Activated naive CD4-positive, alpha-beta T cell treated with anti-CD3 and anti-CD28 coated beads, Interleukin-2, amount 50 U/mL, for 72 hours (primary cell): Measurements from ENCODE around the gene ZBTB43. TPM values are rescaled to one million over a fixed set of nuclear protein-coding genes. Genes with fewer than 3 reads are reported as not detected.
"Not testable (repeated sequence)": the region's sequence is repeated elsewhere in the genome, so short reads cannot be mapped to it uniquely, and the experiment has no call there.

Experiments
- ATAC-seq, 2 donors: fragments of 150-1000 bp; cut with Tn5 transposase; 2 replicates each; pipeline ENCODE4 v1.10.0; 2021; ENCODE audit warnings: mild to moderate bottlenecking in 2 of 2, moderate library complexity in 2 of 2
- DNase-seq, 2 donors: peaks; one replicate each; pipeline ENCODE4 v3.0.0; 2021 to 2022; ENCODE audit warnings: low spot score in 2 of 2
- H3K27ac Mint-ChIP-seq, 2 donors: one replicate each; pipeline ENCODE4 v1.8.0; 2022; ENCODE audit warnings: mild to moderate bottlenecking in 2 of 2, mixed read lengths in 2 of 2
- H3K36me3 Mint-ChIP-seq, 2 donors: one replicate each; pipeline ENCODE4 v1.8.0; 2022; ENCODE audit warnings: mixed read lengths in 2 of 2
- H3K9me3 Mint-ChIP-seq, 2 donors: one replicate each; pipeline ENCODE4 v1.8.0; 2022; ENCODE audit warnings: mixed read lengths in 2 of 2
- total RNA-seq, 2 donors: library from RNA; stranded (reverse); gene quantifications; one replicate each; pipeline ENCODE4 v1.2.3, GENCODE V29; 2022

ZBTB43 gene, protein sequence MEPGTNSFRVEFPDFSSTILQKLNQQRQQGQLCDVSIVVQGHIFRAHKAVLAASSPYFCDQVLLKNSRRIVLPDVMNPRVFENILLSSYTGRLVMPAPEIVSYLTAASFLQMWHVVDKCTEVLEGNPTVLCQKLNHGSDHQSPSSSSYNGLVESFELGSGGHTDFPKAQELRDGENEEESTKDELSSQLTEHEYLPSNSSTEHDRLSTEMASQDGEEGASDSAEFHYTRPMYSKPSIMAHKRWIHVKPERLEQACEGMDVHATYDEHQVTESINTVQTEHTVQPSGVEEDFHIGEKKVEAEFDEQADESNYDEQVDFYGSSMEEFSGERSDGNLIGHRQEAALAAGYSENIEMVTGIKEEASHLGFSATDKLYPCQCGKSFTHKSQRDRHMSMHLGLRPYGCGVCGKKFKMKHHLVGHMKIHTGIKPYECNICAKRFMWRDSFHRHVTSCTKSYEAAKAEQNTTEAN
- 10 to 100 TPM; 19.5 to 51.4 TPM for total RNA-seq

DNA sequence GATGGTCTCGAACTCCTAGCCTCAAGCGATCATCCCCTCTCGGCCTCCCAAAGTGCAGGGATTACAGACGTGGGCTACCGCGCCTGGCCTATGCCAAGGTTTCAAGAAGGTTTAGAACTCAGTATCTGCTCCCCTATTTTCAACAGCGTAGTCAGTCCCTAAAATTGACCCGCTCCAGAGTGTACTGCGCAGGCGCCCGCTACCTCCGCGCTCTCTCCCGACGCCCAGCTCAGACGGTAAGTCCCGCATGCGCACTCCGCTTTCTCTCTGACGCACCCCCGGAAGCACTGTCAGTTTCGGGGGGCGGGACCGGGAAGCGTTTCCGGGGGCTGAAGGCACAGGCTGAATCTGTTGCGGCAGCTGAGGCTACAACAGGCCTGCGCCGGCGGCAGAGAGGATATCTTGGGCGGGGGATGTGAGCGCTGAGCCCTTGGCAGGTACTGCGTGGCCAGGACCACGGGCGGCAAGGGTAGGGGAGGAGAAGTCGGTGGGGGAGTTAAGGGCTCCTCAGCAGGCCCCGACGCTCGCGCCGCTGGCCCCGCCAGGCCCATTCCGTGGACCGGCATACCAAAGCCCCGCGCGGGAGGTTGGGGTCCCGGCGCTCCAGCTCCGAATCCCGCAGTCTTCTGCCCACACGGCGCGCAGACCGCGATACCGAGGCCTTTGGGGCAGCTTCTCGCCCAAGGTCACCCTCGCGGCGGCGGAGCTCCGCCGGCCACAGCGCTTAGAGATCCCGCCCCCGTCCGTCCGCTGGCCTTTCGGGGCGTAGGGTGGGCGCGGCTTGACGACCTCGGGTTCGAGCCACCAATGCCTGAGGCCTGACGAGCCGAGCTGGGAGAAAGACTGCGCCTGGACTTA, at the start of gene ZBTB43:
Gene ZBTB43 (plus strand): TSS at position 345 of the 858 bp plus-strand sequence. CDS start 27,470 bp downstream, outside the sequence.
- Mint-ChIP-seq H3K36me3 (peaks cover 10 to 17% of the 10 kb centered on the region in 2 donors), H3K27ac (peak within 1 kb of the TSS; percentile 94 to 99), H3K9me3 (peaks cover 5% of the 10 kb centered on the region in 2 donors)
- peak; percentile 79 to 85 for ATAC-seq
- peak; percentile 98 to 99 for DNase-seq

DNA sequence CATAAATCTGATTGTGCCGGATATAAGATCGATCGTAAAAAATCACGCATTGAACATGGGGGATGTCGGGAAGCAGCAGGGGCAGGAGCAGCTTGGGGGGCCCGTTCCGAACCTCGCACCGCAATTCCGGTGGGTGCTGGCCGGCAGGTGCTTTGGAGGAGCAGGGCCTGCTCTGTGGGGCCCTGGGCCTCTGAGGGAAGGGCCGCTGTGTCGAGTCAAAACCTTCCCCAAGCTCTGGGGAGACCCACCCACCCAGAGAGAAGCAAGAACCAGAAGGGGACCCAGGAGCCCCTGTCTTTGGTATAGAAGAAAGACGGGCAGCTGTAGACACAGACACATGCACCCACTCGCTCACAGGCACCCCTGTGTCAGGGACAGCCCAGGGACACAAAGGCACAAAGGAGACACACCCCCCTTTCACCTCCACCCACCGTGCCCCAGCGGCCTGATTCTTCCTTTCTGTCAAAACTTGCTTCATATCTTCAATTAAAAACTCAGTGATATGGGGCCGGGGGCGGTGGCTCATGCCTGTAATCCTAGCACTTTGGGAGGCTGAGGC, 49.4 kb upstream of the ZBTB43 start:
- DNase-seq (no peak), ATAC-seq (no peak)
- Mint-ChIP-seq H3K27ac (no peak overlapping the region), H3K9me3 (no peaks in the 10 kb centered on the region), H3K36me3 (no peaks in the 10 kb centered on the region)

DNA sequence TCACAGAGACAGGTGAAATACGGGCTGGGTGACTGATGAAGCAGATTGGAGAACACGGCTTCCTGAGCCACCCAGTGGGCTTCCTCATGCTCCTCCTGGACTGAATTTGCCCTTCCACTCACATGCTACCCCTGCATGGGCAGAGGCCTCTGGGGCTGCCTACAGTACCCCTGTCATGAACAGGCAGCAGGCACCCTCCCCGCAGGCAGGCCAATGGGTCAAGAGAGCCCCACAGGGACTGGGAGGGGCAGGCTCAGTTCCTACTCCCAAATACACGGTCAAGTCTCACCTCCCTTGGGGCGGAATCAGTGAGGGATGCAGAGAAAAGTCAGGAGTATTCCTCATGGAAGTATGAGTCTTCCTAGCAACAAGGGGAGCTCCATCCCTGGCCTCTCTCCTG, 48.6 kb upstream of the ZBTB43 start:
- ATAC-seq (no peak), DNase-seq (no peak)
- Mint-ChIP-seq H3K36me3 (no peaks in the 10 kb centered on the region), H3K9me3 (no peaks in the 10 kb centered on the region), H3K27ac (no peak overlapping the region)

DNA sequence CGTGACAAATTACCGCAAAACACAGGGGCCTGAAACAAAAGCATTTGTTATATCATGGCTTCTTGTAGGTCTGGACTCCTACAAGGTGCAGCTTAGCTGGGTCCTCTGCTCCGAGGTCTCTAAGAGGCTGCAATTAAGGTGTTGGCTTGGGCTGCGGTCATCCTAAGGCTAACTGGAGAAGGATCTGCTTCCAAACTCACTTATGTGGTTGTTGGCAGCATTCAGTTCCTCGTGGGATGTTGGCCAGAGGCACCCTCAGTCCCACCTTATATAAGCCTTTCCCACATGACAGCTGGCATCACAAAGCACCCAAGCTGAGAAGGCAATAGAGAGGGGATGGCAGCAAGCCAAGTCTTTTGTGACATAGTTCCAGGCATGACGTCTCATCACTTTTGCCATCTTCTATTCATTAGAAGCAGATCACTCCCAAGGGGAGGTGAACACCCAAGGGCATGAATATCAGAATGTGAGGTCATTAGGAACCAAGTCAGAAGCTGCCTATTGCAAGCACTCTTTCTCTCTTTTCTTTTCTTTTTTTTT, 47.9 kb upstream of the ZBTB43 start:
- no peaks in the 10 kb centered on the region for H3K9me3 Mint-ChIP-seq
- no peaks in the 10 kb centered on the region for H3K36me3 Mint-ChIP-seq
- DNase-seq: no peak
- no peak for ATAC-seq
- no peak overlapping the region for H3K27ac Mint-ChIP-seq

DNA sequence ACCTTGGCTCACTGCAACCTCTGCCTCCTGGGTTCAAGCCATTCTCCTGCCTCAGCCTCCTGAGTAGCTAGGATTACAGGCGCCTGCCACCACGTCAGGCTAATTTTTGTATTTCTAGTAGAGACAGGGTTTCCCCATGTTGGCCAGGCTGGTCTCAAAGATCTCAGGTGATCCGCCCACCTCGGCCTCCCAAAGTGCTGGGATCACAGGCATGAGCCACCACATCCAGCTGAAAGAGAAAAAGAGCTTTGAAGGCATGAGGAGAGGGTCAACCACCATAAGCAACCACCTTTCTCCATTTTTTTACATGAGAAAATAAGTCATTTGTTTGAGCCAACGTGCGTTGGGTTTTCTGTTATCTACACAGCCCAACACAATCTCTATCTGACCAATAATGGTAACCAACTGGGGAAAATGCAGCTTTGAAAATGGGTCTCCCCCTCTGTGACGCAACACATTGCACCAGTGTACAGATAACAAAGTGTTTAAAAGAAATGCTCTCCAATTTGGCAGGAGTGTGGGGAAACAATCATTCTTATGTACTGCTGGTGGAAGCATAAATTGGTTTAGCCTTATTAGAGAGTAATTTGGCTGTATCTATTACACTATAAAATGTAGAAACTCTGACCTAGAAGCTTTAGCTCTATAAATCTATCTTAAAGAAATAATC, 45.8 kb upstream of the ZBTB43 start:
- H3K27ac Mint-ChIP-seq: no peak overlapping the region
- DNase-seq: no peak
- no peak for ATAC-seq
- H3K9me3 Mint-ChIP-seq: no peaks in the 10 kb centered on the region
- H3K36me3 Mint-ChIP-seq: no peaks in the 10 kb centered on the region

DNA sequence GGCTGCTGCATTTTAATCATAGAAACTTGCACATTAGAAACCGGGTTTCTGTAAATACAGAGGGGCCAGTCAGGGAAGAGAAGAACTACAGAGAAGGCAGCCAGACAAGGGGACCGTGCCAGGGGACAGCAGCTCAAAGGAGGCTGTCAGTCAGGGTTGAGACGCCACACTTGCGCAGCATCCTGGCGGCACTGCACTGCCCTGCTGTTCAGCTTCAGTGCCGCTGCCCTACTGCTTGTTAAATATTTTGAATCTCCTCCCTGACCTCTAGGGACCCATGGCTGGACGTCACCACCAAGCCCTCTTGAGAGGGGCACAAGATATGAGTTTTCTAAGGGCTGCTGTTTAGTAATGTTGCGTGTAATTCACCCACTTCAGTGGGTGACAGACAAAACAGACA, 43.6 kb upstream of the ZBTB43 start:
- DNase-seq: no peak
- ATAC-seq: no peak
- Mint-ChIP-seq H3K36me3 (no peaks in the 10 kb centered on the region), H3K27ac (no peak overlapping the region), H3K9me3 (no peaks in the 10 kb centered on the region)

DNA sequence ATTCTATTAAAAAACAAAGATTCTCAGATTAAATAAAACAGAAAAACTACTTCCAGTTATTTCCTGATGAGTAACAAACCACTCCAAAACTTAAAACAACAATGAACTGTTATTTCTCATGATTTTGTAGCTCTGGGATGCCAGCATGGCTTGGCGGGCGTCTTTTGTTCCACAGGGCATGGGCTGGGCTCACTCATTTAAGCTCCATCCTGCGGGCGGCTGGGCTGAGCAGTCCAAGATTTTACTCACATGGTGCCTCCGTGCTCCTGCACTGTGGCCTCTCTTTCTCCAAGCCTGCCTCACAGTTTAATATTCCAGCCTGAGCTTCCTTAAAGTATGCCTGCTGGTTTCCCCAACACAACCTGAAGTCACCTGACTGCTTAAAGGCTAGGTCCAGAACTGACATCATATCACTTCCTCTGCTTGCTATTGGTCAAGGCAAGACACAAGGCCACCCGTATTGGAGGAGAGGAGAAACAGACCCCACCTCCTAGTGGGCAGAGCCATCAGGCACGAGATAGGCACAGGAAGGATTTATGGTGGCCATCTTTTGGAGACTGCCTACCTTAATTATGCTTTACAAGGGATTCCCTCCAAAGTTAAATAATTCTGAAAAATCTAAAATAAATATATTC, 41.6 kb upstream of the ZBTB43 start:
- Mint-ChIP-seq H3K36me3 (no peaks in the 10 kb centered on the region), H3K9me3 (no peaks in the 10 kb centered on the region), H3K27ac (no peak overlapping the region)
- no peak for DNase-seq
- peak in 1 of 2 donors; percentile 29 for ATAC-seq

DNA sequence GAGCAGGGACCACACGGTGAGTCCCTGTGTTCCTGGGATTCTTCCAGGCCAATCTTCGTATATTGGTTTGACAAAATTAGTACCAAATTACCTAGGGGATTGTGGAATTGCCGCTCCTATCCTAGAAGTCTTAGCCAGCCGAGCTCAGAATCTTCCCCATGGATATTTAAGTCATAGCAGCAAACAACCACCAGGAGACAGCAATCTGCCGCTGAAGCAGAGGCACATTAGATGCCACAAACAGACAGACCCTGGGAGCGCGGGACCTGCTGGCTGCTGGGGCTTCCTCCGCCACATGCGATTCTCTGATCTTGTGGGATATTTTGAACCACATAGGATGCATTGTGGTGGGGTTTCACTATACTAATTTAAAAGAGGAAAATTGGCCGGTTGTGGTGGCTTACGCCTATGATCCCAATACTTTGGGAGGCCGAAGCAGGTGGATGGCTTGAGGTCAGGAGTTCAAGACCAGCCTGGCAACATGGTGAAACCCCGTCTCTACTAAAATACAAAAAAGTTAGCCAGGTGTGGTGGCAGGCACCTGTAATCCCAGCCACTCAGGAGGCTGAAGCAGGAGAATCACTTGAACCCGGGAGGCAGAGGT, 31.7 kb upstream of the ZBTB43 start:
- ATAC-seq (no peak), DNase-seq (no peak)
- Mint-ChIP-seq H3K36me3 (no peaks in the 10 kb centered on the region), H3K27ac (no peak overlapping the region), H3K9me3 (no peaks in the 10 kb centered on the region)

DNA sequence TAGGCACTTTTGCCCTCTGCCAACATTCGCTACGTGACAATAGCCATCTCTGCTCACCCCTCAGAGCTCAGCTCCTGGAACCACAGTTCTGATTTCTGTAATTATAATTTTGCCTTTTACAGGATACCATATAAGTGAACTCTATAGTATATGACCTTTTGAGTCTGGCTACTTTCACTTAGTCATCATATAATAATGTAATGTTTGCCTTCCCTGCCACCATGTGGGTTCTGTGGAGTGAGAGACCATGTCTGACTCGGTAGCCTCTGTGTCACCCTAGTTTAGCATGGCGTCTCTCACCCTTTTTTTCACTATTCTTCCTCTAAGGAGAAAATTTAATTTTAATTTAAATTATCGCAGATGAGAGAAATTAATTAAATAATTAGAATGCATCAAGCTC, 28.9 kb upstream of the ZBTB43 start:
- no peak for DNase-seq
- Mint-ChIP-seq H3K36me3 (no peaks in the 10 kb centered on the region), H3K9me3 (no peaks in the 10 kb centered on the region), H3K27ac (no peak overlapping the region)
- ATAC-seq: peak in 1 of 2 donors; percentile 68

DNA sequence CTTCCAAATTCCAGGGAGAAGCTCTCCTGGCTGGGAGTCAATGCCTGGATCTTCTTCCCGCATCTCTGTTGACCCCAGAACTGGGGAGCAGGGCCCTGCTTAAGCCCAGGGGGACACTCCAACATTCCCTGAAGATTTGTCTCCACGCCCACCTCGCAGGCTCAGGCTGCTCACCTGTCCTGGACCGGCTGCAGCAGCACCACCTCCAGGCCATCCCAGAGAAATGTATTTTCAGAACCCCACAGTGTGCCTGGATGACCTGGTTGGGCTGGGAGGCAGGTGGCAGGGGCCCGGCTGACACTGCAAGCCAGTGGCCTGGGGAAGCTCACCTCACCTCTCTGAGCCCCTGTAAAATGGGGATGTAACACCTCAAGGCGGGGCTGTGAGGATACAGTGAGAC, 27.1 kb upstream of the ZBTB43 start:
- Mint-ChIP-seq H3K27ac (peak overlapping the region in 1 of 2 donors; percentile 52), H3K36me3 (no peaks in the 10 kb centered on the region), H3K9me3 (no peaks in the 10 kb centered on the region)
- DNase-seq (no peak), ATAC-seq (peak; percentile 33 to 49)

DNA sequence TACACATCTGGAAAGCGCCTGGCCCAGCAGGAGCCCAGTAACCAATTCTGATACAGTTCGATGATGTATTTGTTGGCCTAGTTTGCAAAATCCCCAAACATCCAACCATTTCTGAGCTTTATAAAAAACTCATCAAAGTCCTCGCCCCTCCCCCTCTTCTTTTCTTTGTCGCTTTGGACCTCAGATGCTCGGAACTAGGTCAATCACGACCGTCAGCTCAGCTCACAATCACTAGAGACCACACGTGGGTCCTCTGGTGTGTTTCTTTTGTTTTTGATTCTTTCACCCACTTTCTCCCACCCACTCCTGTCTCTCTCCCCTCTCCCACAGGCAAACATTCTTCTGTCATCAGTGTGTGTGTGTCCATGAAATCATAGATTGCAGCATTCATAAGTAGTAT, 26.7 kb upstream of the ZBTB43 start:
- H3K27ac Mint-ChIP-seq: peak overlapping the region in 1 of 2 donors; percentile 52
- H3K9me3 Mint-ChIP-seq: no peaks in the 10 kb centered on the region
- H3K36me3 Mint-ChIP-seq: no peaks in the 10 kb centered on the region
- DNase-seq (no peak), ATAC-seq (no peak)

DNA sequence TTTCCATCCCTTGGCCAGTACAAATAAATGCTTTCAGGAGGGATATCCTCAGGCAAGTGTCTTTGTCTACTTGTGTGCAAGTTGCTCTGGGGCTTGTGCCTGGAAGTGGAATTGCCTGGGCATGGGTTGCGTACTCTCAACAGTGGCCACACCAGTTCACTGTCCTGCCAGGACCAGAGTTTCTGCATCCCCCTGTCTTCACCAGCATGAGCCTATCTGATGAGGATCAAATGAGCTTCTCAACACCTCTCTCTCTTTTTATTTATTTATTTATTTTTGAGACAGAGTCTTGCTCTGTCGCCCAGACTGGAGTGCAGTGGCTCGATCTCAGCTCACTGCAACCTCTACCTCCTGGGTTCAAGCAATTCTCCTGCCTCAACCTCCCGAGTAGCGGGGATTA, 26.1 kb upstream of the ZBTB43 start:
- not testable (repeated sequence) for H3K9me3 Mint-ChIP-seq, DNase-seq, H3K27ac Mint-ChIP-seq, ATAC-seq, H3K36me3 Mint-ChIP-seq

DNA sequence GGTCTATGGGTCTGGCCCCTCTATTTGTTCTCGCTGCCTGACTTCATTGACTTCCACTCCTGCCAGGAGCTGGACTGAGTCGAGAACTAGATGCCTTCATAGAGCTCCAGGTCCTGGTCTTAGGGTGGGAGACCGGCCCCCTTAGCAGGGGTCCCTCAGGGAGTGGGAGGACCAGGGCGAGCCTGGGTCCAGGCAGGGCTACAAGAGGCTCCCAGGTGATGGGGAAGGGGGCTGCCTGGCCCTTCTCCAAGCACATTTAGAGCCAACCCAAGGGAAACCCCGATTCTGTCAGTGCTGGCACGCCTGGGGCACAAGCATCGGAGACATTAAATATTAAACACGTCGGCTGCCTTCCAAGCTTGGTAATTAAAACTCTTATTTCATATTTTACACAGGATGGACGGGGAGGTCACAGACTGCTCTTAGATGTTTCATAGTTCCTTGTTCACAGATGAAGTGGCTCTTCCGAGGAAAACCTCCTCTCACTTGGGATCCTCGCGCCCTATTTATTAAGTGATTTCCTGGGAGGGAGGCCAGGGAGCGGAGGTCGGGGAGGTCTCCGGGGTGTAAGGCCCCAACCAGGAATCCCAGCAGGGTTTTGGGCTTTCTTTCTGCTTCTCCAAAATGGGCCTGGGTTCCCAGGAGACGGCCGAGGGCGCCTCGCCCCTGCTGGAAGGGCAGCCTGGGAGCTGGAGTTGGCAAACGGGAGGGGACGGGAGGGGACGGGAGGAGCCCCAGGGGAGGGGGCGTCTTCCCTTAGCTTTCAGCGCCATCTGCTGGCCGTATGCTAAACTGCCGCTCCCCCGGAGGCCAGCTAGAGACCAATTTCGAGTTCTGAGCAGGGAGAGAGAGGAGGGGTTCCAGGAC, 23.4 kb upstream of the ZBTB43 start:
- Mint-ChIP-seq H3K36me3 (no peaks in the 10 kb centered on the region), H3K27ac (no peak overlapping the region), H3K9me3 (no peaks in the 10 kb centered on the region)
- peak; percentile 73 to 91 for DNase-seq
- peak; percentile 83 to 94 for ATAC-seq

DNA sequence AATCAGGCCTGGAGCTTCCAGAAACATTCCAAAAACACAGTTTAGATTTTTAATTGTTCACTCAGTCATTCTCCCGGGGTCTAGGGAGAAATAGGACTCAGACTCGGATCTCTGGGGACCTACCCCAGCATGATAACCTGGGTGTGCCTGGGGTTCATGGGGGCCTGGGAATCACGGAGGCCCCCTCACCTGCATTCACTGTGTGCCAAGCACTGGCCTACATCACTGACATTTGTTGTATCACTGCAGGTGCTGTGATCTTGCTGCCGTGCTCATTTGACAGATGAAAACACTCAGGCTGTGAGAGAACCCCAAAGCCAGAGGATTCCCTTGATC, 22.8 kb upstream of the ZBTB43 start:
- Mint-ChIP-seq H3K9me3 (no peaks in the 10 kb centered on the region), H3K27ac (no peak overlapping the region), H3K36me3 (no peaks in the 10 kb centered on the region)
- DNase-seq (no peak), ATAC-seq (peak in 1 of 2 donors; percentile 36)

DNA sequence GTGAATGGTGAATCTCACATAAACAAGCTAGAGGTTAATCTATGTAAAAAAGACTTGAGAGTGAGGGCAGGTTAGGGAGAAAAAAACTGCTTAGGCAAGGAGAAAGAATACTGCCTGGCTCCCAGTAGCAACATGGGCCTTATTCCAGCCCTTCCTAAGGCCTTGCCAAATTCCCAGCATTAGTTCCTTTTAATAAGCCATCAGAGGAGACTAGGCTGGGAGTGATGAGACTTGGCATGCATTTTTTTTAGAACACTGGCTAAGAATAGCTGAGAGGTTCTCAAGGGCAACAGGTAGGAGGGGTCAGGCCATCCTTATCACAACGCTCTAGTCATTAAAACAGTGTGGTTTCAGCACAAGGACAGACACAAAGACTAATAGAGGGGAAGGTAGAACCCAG, 20.9 kb upstream of the ZBTB43 start:
- no peaks in the 10 kb centered on the region for H3K9me3 Mint-ChIP-seq
- no peaks in the 10 kb centered on the region for H3K36me3 Mint-ChIP-seq
- H3K27ac Mint-ChIP-seq: no peak overlapping the region
- no peak for DNase-seq
- ATAC-seq: no peak
